Suprapubic skin (tissue), 4 donors: Measurements from ENCODE around the gene SYT2.

Experiments used
- POLR2A ChIP-seq, 2 donors: fragments of 450-650 bp; IDR thresholded peaks; one replicate each; pipeline ENCODE4 v1.6.1; 2017; ENCODE audit warnings: antibody characterized with exemption in 2 of 2, mild to moderate bottlenecking in 2 of 2, moderate library complexity in 2 of 2
- POLR2AphosphoS5 ChIP-seq, 3 donors: sonication (generic); formaldehyde crosslinking; IDR thresholded peaks; one replicate each; pipeline ENCODE4 v1.6.1; 2017; ENCODE audit warnings: antibody characterized with exemption in 3 of 3
- TF ChIP-seq, protein P1 (sequence below), 2 donors: fragments of 200-600 bp in 1 of 2; fragments of 450-650 bp in 1 of 2; sonication (generic) in 1 of 2; IDR thresholded peaks; one replicate each; pipeline ENCODE4 v1.5.1; 2016 to 2019; ENCODE audit warnings: antibody characterized with exemption in 2 of 2, mild to moderate bottlenecking in 1 of 2, moderate library complexity in 1 of 2

DNA sequence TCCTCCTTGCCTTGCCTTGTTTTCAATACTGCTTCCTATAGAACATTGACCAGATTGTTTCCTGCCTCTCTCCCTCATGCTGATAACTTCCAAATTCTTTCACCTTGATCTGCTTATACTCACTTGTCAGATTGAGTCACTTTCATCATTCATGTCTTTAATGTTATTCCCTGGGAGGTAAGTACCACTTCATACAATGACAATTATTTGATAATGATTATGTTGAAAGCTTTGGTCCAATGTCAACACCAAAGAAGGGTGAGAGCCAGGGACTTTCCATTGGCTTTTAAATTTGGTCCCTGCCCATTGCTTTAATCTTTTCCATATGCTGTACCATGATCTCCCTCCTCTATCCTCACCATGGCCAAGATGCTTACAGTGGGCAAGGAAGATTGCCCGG is 137.4 kb downstream of the SYT2 start:
- TF ChIP-seq, protein P1, sequence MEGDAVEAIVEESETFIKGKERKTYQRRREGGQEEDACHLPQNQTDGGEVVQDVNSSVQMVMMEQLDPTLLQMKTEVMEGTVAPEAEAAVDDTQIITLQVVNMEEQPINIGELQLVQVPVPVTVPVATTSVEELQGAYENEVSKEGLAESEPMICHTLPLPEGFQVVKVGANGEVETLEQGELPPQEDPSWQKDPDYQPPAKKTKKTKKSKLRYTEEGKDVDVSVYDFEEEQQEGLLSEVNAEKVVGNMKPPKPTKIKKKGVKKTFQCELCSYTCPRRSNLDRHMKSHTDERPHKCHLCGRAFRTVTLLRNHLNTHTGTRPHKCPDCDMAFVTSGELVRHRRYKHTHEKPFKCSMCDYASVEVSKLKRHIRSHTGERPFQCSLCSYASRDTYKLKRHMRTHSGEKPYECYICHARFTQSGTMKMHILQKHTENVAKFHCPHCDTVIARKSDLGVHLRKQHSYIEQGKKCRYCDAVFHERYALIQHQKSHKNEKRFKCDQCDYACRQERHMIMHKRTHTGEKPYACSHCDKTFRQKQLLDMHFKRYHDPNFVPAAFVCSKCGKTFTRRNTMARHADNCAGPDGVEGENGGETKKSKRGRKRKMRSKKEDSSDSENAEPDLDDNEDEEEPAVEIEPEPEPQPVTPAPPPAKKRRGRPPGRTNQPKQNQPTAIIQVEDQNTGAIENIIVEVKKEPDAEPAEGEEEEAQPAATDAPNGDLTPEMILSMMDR (IDR thresholded peaks at IDR 0.05), result no peak
- no peak for TF ChIP-seq POLR2A (IDR thresholded peaks at IDR 0.05)
- TF ChIP-seq POLR2AphosphoS5 (IDR thresholded peaks at IDR 0.05), result no peak
